ENCODE measurements around the gene OVOL1. TPM values are rescaled to one million over a fixed set of nuclear protein-coding genes. Genes with fewer than 3 reads are reported as not detected.
"Not testable (repeated sequence)": the region's sequence is repeated elsewhere in the genome, so short reads cannot be mapped to it uniquely, and the experiment has no call there.

The OVOL1 gene
- total RNA-seq, 6 experiments from 2014 or later = not detected

DNA sequence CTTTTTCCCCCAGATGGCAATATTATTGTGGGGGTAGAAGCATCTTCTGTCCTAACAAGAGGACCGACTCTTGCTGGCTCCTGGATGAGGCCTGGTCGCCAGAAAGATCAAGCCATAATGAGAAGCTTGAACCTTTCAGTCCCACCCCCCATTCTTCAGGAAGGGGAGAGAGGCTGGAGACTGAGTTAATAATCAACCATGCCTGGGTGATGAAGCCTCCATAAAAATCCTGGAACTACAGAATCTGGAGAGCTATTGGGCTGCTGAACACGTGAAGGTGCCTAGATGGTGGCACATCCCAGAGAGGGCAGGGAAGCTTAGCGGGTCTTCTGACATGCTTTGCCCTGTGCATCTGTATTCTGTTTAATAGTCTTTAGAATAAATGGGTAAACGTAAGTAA is 22.4 kb upstream of the OVOL1 start:
- intact Hi-C loops (cut with DNase I) = no loop called here
- Histone ChIP-seq H3K9me3 (no peaks in the 10 kb centered on the region), H3K27ac (no peak overlapping the region), H3K4me3 (no peak overlapping the region), H3K36me3 (no peaks in the 10 kb centered on the region), H3K4me1 (no peaks in the 10 kb centered on the region), H3K27me3 (no peaks in the 10 kb centered on the region)
- TF ChIP-seq, protein P1, sequence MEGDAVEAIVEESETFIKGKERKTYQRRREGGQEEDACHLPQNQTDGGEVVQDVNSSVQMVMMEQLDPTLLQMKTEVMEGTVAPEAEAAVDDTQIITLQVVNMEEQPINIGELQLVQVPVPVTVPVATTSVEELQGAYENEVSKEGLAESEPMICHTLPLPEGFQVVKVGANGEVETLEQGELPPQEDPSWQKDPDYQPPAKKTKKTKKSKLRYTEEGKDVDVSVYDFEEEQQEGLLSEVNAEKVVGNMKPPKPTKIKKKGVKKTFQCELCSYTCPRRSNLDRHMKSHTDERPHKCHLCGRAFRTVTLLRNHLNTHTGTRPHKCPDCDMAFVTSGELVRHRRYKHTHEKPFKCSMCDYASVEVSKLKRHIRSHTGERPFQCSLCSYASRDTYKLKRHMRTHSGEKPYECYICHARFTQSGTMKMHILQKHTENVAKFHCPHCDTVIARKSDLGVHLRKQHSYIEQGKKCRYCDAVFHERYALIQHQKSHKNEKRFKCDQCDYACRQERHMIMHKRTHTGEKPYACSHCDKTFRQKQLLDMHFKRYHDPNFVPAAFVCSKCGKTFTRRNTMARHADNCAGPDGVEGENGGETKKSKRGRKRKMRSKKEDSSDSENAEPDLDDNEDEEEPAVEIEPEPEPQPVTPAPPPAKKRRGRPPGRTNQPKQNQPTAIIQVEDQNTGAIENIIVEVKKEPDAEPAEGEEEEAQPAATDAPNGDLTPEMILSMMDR (IDR thresholded peaks at IDR 0.05) = no peak
- no peak for TF ChIP-seq POLR2A (IDR thresholded peaks at IDR 0.05)
- 53% methylated on average over 5 of the region's 5 CpGs for WGBS (ENCODE audit: insufficient coverage, low coverage, low lambda C conversion rate, missing lambda C conversion rate)
- ATAC-seq (no peak), DNase-seq (no peak)

DNA sequence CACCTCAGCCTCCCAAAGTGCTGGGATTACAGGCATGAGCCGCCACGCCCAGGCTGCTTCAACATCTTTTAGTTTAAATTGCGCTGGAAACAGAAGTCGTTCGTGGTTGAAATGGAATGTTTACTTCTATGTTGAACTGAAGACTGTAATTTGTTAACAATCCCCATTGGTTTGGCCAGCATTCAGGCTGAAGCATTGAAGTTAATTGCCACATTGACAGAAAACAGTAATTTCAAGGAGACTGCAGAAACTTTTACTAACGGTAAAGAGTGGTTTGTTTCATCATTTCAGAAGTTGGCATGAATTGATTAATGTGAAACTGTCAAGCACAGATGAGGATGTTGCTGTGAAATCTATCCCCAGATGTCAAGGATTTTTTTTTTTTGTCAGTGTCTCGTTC is 20.3 kb upstream of the OVOL1 start:
- TF ChIP-seq, protein P1 (IDR thresholded peaks at IDR 0.05) = no peak
- TF ChIP-seq POLR2A (IDR thresholded peaks at IDR 0.05) = no peak
- no peak for ATAC-seq
- Histone ChIP-seq H3K9me3 (no peaks in the 10 kb centered on the region), H3K27me3 (no peaks in the 10 kb centered on the region), H3K27ac (no peak overlapping the region), H3K4me1 (no peaks in the 10 kb centered on the region), H3K4me3 (no peak overlapping the region), H3K36me3 (no peaks in the 10 kb centered on the region)
- DNase-seq = no peak
- WGBS (ENCODE audit: insufficient coverage, low coverage, low lambda C conversion rate, missing lambda C conversion rate) = 51% methylated on average over 7 of the region's 7 CpGs
- intact Hi-C loops (cut with DNase I) = no loop called here

DNA sequence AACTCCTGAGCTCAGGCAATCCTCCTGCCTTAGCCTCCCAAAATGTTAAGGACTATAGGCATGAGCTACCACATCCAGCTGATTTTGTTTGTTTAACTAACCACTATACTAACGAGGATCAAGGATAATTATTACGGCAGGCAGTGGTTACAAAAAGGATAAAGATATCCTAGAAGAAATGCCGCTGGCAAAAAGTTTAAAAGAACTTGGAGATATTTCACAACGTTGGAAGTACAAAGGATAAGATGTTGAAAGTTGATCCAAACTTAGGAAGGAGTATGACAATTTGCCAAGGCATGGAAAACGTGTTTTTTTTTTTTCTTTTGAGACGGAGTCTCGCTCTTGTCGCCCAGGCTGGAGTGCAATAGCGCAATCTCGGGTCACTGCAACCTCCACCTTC is 19.5 kb upstream of the OVOL1 start:
- Histone ChIP-seq H3K27ac (no peak overlapping the region), H3K9me3 (no peaks in the 10 kb centered on the region), H3K4me1 (no peaks in the 10 kb centered on the region), H3K36me3 (no peaks in the 10 kb centered on the region), H3K27me3 (no peaks in the 10 kb centered on the region), H3K4me3 (no peak overlapping the region)
- ATAC-seq (no peak), DNase-seq (no peak)
- TF ChIP-seq, protein P1 (IDR thresholded peaks at IDR 0.05) = no peak
- no peak for TF ChIP-seq POLR2A (IDR thresholded peaks at IDR 0.05)
- intact Hi-C loops (cut with DNase I) = no loop called here
- 46% methylated on average over 6 of the region's 10 CpGs for WGBS (ENCODE audit: insufficient coverage, low coverage, low lambda C conversion rate, missing lambda C conversion rate)

DNA sequence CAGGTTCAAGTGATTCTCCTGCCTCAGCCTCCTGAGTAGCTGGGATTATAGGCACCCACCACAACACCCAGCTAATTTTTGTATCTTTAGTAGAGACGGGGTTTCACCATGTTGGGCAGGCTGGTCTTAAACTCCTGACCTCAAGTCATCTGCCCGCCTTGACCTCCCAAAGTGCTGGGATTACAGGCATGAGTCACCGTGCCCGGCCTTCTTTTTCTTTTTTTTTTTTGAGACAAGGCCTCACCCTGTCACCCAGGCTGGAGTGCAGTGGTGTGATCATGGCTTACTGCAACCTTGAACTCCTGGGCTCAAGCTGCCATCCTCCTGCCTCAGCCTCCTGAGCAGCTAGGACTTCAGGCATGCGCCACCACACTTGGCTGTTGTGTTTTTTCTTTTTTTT is 19.1 kb upstream of the OVOL1 start:
- ATAC-seq; H3K9me3 ChIP-seq; H3K27ac ChIP-seq; H3K4me3 ChIP-seq; H3K27me3 ChIP-seq; intact Hi-C loops (cut with DNase I); H3K4me1 ChIP-seq; DNase-seq; H3K36me3 ChIP-seq: not testable (repeated sequence)
- no CpG with 5 or more reads among the region's 5 CpGs for WGBS (ENCODE audit: insufficient coverage, low coverage, low lambda C conversion rate, missing lambda C conversion rate)

DNA sequence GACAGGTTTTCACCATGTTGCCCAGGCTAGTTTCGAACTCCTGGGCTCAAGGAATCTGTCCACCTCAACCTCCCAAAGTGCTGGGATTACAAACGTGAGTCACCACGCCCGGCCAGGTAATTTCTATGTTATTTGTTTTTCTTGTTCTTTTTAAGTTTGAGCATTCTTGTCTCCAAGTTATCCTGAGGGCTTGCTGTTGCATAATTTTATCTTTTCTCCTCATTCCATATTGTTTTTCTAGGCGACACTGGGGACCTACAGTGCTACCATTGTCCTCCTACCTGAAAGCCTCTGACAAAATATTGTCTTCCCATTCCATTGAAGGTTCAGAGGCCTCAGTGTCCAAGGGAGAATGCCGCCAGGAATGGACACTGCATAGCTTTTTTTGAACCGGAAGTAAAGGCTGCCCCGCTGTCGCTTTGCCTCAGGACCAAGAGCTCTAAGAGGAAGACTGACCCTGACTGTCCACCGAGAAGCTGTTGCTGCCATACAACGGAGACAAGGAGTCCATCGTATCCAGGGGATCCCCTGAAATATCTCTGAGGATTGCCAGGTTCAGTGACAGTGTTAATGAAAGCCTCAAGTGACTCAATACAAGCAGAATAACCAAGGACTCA is 15.8 kb upstream of the OVOL1 start:
- intact Hi-C loops (cut with DNase I) = no loop called here

More for the DNA sequence above, 15.8 kb upstream of the OVOL1 start:
- Histone ChIP-seq H3K27me3 (no peaks in the 10 kb centered on the region), H3K27ac (no peak overlapping the region), H3K9me3 (no peaks in the 10 kb centered on the region), H3K4me1 (peaks cover 0 to 2% (median 0%) of the 10 kb centered on the region in 4 donors), H3K4me3 (no peak overlapping the region), H3K36me3 (no peaks in the 10 kb centered on the region)
- ATAC-seq (no peak), DNase-seq (no peak)
- WGBS (ENCODE audit: insufficient coverage, low coverage, low lambda C conversion rate, missing lambda C conversion rate) = 91% methylated on average over 11 of the region's 12 CpGs
- TF ChIP-seq POLR2A (IDR thresholded peaks at IDR 0.05) = no peak
- TF ChIP-seq, protein P1 (IDR thresholded peaks at IDR 0.05) = no peak
